HCT116 (cell line): ENCODE measurements around the gene CREBBP. TPM values are rescaled to one million over a fixed set of nuclear protein-coding genes. Genes with fewer than 3 reads are reported as not detected.

ENCODE experiments used
- ATAC-seq: fragments of 200-7000 bp; cut with Tn5 transposase; 2 replicates; pipeline ENCODE4 v1.9.1; 2020; ENCODE audit warnings: mild to moderate bottlenecking, moderate library complexity
- BruUV-seq: library from RNA; stranded (reverse); fragments of 400-500 nt; replicated peaks from 2 replicates; lab custom pipeline; 2021; lab: Mats Ljungman, UMichigan
- CTCF ChIA-PET: fragments of 300-600 bp; sonication (Branson Sonifier 250); formaldehyde crosslinking; loops from one replicate; lab custom pipeline; 2021; ENCODE audit warnings: antibody characterized with exemption; lab: Charles Lee
- POLR2A ChIA-PET: fragments of 300-600, 350-600 bp; sonication (Branson Sonifier 250); formaldehyde crosslinking; loops from one replicate; lab custom pipeline; 2021; ENCODE audit warnings: antibody characterized with exemption; lab: Charles Lee
- RAD21 ChIA-PET, 2 experiments: fragments of 300-600 bp; sonication (Branson Sonifier 250); formaldehyde crosslinking; loops; one replicate each; lab custom pipeline; 2023; ENCODE audit warnings: low total read pairs in 2 of 2; ENCODE audit not compliant: uncharacterized antibody in 2 of 2, unreplicated experiment in 2 of 2, low non-redundant PET in 1 of 2; lab: Charles Lee
- DNase-seq: peaks from one replicate; pipeline ENCODE4 v3.0.0-alpha.2; 2010; ENCODE audit warnings: low read depth, low spot score
- H2AFZ ChIP-seq: fragments of 200-600 bp; shearing (Covaris generic), sonication (generic); 2 replicates; pipeline ENCODE4 v1.6.1; 2017; ENCODE audit warnings: low read depth, mixed run types, mixed read lengths, antibody characterized with exemption, low read length; ENCODE audit not compliant: poor library complexity, severe bottlenecking
- H3K27ac ChIP-seq: 2 replicates; pipeline ENCODE4 v1.5.1; 2012; ENCODE audit warnings: low read depth, low read length
- H3K27me3 ChIP-seq: fragments of 200-600 bp; sonication (generic); 2 replicates; pipeline ENCODE4 v1.6.1; 2016; ENCODE audit warnings: mixed run types, low read length, mixed read lengths; ENCODE audit not compliant: insufficient read depth
- H3K36me3 ChIP-seq, 2 experiments: fragments of 200-500 bp in 1 of 2; fragments of 200-600 bp in 1 of 2; sonication (Bioruptor generic) in 1 of 2; sonication (generic) in 1 of 2; 2 replicates each; pipeline versions ENCODE4 v1.5.1 to v1.6.1; 2014 to 2016; ENCODE audit warnings: low read length in 2 of 2, inconsistent platforms in 1 of 2, mixed read lengths in 1 of 2, mixed run types in 1 of 2; ENCODE audit not compliant: insufficient read depth in 2 of 2, control insufficient read depth in 1 of 2
- H3K4me1 ChIP-seq, 2 experiments: fragments of 200-600 bp in 1 of 2; sonication (generic) in 1 of 2; 2 replicates each; pipeline versions ENCODE4 v1.5.1 to v1.6.1; 2012 to 2017; ENCODE audit warnings: low read length in 2 of 2, inconsistent platforms in 1 of 2, mild to moderate bottlenecking in 1 of 2, mixed read lengths in 1 of 2, mixed run types in 1 of 2, moderate library complexity in 1 of 2; ENCODE audit not compliant: insufficient read depth in 2 of 2, control insufficient read depth in 1 of 2
- H3K4me2 ChIP-seq: fragments of 200-600 bp; sonication (generic); 2 replicates; pipeline ENCODE4 v1.6.1; 2017; ENCODE audit warnings: mixed run types, low read length, mixed read lengths
- H3K4me3 ChIP-seq, 2 experiments: fragments of 200-600 bp in 1 of 2; sonication (generic) in 1 of 2; replicated peaks in 1 of 2; 2 replicates each; pipeline ENCODE4 v1.5.1; 2011 to 2016; ENCODE audit warnings: low read length in 2 of 2, control low read depth in 1 of 2, low read depth in 1 of 2, mild to moderate bottlenecking in 1 of 2, mixed read lengths in 1 of 2, mixed run types in 1 of 2
- H3K79me2 ChIP-seq: fragments of 200-600 bp; sonication (generic); 2 replicates; pipeline ENCODE4 v1.6.1; 2017; ENCODE audit warnings: mild to moderate bottlenecking, mixed run types, low read length, moderate library complexity, mixed read lengths; ENCODE audit not compliant: insufficient read depth
- H3K9ac ChIP-seq: fragments of 200-600 bp; sonication (generic); 2 replicates; pipeline ENCODE4 v1.6.1; 2016; ENCODE audit warnings: low read length, mixed read lengths
- H3K9me2 ChIP-seq: fragments of 200-600 bp; sonication (generic), shearing (Covaris generic); 2 replicates; pipeline ENCODE4 v1.6.1; 2017; ENCODE audit warnings: mixed run types, mild to moderate bottlenecking, moderate library complexity; ENCODE audit not compliant: insufficient read depth
- H3K9me3 ChIP-seq, 2 experiments: fragments of 200-500 bp in 1 of 2; fragments of 200-600 bp in 1 of 2; sonication (Bioruptor generic) in 1 of 2; sonication (generic) in 1 of 2; 2 replicates each; pipeline ENCODE4 v1.6.1; 2014 to 2017; ENCODE audit warnings: low read length in 2 of 2, mixed read lengths in 2 of 2, inconsistent platforms in 1 of 2, low read depth in 1 of 2, mild to moderate bottlenecking in 1 of 2, mixed run types in 1 of 2, moderate library complexity in 1 of 2; ENCODE audit not compliant: control insufficient read depth in 1 of 2, insufficient read depth in 1 of 2
- H4K20me1 ChIP-seq: fragments of 200-600 bp; sonication (generic), shearing (Covaris generic); 2 replicates; pipeline ENCODE4 v1.6.1; 2017; ENCODE audit warnings: mixed run types, mild to moderate bottlenecking, moderate library complexity; ENCODE audit not compliant: insufficient read depth
- CEBPB ChIP-seq: IDR thresholded peaks from 2 replicates; pipeline ENCODE4 v1.6.1; 2012; ENCODE audit warnings: low read depth
- EGR1 ChIP-seq: IDR thresholded peaks from 2 replicates; pipeline ENCODE4 v1.6.1; 2012; ENCODE audit warnings: low read depth
- EZH2 ChIP-seq: fragments of 200-600 bp; sonication (generic); IDR thresholded peaks from 2 replicates; pipeline ENCODE4 v1.6.1; 2017; ENCODE audit warnings: antibody characterized with exemption, mixed run types
- EZH2phosphoT487 ChIP-seq: fragments of 200-600 bp; IDR thresholded peaks from 2 replicates; pipeline ENCODE4 v1.6.1; 2018; ENCODE audit warnings: antibody characterized with exemption, borderline replicate concordance
- JUND ChIP-seq: IDR thresholded peaks from 2 replicates; pipeline ENCODE4 v1.6.1; 2012
- POLR2A ChIP-seq: IDR thresholded peaks from 2 replicates; pipeline ENCODE4 v1.7.0; 2011; ENCODE audit warnings: borderline replicate concordance; ENCODE audit not compliant: insufficient read depth, insufficient read length; ENCODE audit errors: extremely low read depth
- POLR2AphosphoS5 ChIP-seq: IDR thresholded peaks from 2 replicates; pipeline ENCODE4 v1.6.1; 2011; ENCODE audit warnings: mild to moderate bottlenecking, low read depth, low read length, moderate library complexity
- SIN3A ChIP-seq: IDR thresholded peaks from 2 replicates; pipeline ENCODE4 v1.6.1; 2012; ENCODE audit warnings: low read depth
- ZNF274 ChIP-seq: fragments of 200-500 bp; sonication (Bioruptor generic); IDR thresholded peaks from 2 replicates; pipeline ENCODE4 v1.6.1; 2014; ENCODE audit warnings: mild to moderate bottlenecking, low read depth, low read length, inconsistent platforms
- intact Hi-C: fragments of 100-400 bp; cut with micrococcal nuclease; formaldehyde crosslinking; loops from 2 replicates; pipeline ENCODE4 v1.10.0; 2022
- total RNA-seq: library from RNA; stranded (reverse); gene quantifications from one replicate; pipeline ENCODE4 v1.2.1, GENCODE V29; 2021; ENCODE audit not compliant: unreplicated experiment
- TF ChIP-seq, protein P1 (sequence below): IDR thresholded peaks from 2 replicates; pipeline ENCODE4 v1.6.1; 2012
- TF ChIP-seq, protein P2 (sequence below): IDR thresholded peaks from 2 replicates; pipeline ENCODE4 v1.6.1; 2012; ENCODE audit warnings: low read depth

The CREBBP gene
- total RNA-seq, 1 experiment from 2014 or later: 42.7 TPM

DNA sequence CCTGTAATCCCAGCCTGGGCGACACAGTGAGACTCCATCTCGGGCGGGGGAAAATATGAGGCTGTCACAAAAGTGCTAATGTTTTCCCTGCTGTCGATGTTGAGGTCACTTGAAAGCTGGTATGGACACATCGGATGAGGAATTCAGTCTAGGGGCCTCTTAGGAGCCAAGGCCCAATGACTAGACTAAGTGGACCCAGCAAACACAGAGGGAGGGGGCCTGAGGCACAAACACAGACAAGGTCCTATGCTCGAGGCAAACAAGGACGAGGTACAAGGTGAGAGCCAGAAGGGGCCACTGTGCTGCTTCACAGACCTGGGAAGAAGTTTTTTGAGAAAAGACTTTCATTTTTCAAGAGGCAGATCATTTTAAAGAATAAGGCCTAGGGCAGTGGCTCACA is 178.4 kb downstream of the CREBBP start:
- no peak overlapping the region for H2AFZ ChIP-seq
- ChIA-PET RAD21 (no interaction called here), CTCF (interaction anchor here (1.3 kb wide), 1 partner anchor 12 kb away, joined by 3 read pairs; no protein-coding TSS in a partner anchor)
- no peak overlapping the region for H3K27ac ChIP-seq
- H3K79me2 ChIP-seq: peaks cover 96% of the 10 kb centered on the region
- no peaks in the 10 kb centered on the region for H3K4me1 ChIP-seq
- H4K20me1 ChIP-seq: peaks cover 10% of the 10 kb centered on the region; the same call in 1 of the 2 replicates
- H3K4me3 ChIP-seq: no peak overlapping the region
- BruUV-seq: no TSS peak
- no peak overlapping the region for H3K9ac ChIP-seq
- no peaks in the 10 kb centered on the region for H3K9me3 ChIP-seq
- no peak for ATAC-seq
- no peaks in the 10 kb centered on the region; a peak in 4 of 4 replicates for H3K36me3 ChIP-seq
- no peaks in the 10 kb centered on the region for H3K27me3 ChIP-seq
- TF ChIP-seq, protein P1, sequence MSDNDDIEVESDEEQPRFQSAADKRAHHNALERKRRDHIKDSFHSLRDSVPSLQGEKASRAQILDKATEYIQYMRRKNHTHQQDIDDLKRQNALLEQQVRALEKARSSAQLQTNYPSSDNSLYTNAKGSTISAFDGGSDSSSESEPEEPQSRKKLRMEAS: no peak
- TF ChIP-seq POLR2AphosphoS5 (no peak), EZH2 (no peak), CEBPB (no peak), JUND (no peak)
- TF ChIP-seq, protein P2, sequence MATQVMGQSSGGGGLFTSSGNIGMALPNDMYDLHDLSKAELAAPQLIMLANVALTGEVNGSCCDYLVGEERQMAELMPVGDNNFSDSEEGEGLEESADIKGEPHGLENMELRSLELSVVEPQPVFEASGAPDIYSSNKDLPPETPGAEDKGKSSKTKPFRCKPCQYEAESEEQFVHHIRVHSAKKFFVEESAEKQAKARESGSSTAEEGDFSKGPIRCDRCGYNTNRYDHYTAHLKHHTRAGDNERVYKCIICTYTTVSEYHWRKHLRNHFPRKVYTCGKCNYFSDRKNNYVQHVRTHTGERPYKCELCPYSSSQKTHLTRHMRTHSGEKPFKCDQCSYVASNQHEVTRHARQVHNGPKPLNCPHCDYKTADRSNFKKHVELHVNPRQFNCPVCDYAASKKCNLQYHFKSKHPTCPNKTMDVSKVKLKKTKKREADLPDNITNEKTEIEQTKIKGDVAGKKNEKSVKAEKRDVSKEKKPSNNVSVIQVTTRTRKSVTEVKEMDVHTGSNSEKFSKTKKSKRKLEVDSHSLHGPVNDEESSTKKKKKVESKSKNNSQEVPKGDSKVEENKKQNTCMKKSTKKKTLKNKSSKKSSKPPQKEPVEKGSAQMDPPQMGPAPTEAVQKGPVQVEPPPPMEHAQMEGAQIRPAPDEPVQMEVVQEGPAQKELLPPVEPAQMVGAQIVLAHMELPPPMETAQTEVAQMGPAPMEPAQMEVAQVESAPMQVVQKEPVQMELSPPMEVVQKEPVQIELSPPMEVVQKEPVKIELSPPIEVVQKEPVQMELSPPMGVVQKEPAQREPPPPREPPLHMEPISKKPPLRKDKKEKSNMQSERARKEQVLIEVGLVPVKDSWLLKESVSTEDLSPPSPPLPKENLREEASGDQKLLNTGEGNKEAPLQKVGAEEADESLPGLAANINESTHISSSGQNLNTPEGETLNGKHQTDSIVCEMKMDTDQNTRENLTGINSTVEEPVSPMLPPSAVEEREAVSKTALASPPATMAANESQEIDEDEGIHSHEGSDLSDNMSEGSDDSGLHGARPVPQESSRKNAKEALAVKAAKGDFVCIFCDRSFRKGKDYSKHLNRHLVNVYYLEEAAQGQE: no peak
- TF ChIP-seq, all 23 proteins: peak for 0
- no peaks in the 10 kb centered on the region for H3K9me2 ChIP-seq
- intact Hi-C loops: no loop called here
- no peak for DNase-seq
- no peak overlapping the region for H3K4me2 ChIP-seq
- POLR2A ChIA-PET: no interaction called here

DNA sequence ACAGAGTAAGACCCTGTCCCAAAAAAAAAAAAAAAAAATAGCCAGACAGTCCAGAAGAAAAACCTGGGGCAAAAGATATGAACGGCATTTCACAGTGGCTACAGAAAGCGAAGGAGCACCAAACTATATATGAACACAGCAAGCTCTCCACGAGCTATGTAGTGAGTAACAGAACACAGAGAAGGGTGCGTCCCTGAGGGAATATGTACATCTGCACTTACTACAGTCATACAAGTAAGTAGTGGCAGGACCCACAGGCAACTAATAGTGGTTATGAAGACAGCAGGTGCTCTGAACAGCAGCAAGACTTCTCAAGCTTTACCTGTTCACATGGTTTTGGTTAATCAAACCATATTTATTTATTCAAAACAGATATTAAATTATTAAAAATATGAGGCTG is 179.0 kb downstream of the CREBBP start:
- ChIA-PET POLR2A (no interaction called here), RAD21 (no interaction called here), CTCF (interaction anchor here (1.3 kb wide), 1 partner anchor 11 kb away, joined by 3 read pairs; no protein-coding TSS in a partner anchor)
- Histone ChIP-seq H2AFZ (no peak overlapping the region), H3K4me2 (no peak overlapping the region), H3K4me3 (no peak overlapping the region), H3K9ac (no peak overlapping the region), H3K9me3 (no peaks in the 10 kb centered on the region), H3K27ac (no peak overlapping the region), H3K79me2 (peaks cover 96% of the 10 kb centered on the region), H3K36me3 (no peaks in the 10 kb centered on the region; a peak in 4 of 4 replicates), H3K27me3 (no peaks in the 10 kb centered on the region), H3K4me1 (no peaks in the 10 kb centered on the region), H3K9me2 (no peaks in the 10 kb centered on the region), H4K20me1 (peaks cover 12% of the 10 kb centered on the region; the same call in 1 of the 2 replicates)
- no peak for DNase-seq
- no peak for ATAC-seq
- TF ChIP-seq EZH2 (no peak), EGR1 (no peak), POLR2AphosphoS5 (no peak), POLR2A (no peak), EZH2phosphoT487 (no peak), ZNF274 (no peak), CEBPB (no peak), SIN3A (no peak)
- TF ChIP-seq, protein P1: no peak
- BruUV-seq: no TSS peak
- intact Hi-C loops: no loop called here
